D721Med (cell line): ENCODE data around the gene PTGIS.

Experiments
- DNase-seq: peaks from one replicate; pipeline ENCODE4 v3.0.0; 2011; ENCODE audit warnings: low spot score; ENCODE audit not compliant: insufficient read length
- FAIRE-seq: peaks from 2 replicates; lab custom pipeline; 2011; peaks lifted over from hg19 to GRCh38; lab: Jason Lieb, UNC
- CTCF ChIP-seq: IDR thresholded peaks from 2 replicates; pipeline ENCODE4 v1.5.1; 2012; ENCODE audit warnings: mild to moderate bottlenecking, control low read depth; ENCODE audit not compliant: insufficient read depth; ENCODE audit errors: missing control alignments

Gene PTGIS

GRCh38 chr20:49593466-49594142, 25.7 kb upstream of the PTGIS start:
- DNase-seq = no peak
- TF ChIP-seq CTCF = no peak
- FAIRE-seq = no peak

- TF ChIP-seq CTCF = no peak
- no peak for DNase-seq
- no peak for FAIRE-seq
These were observed 24.2 kb upstream of the PTGIS start for GRCh38 chr20:49592120-49592519.

GRCh38 chr20:49591217-49591865, 23.4 kb upstream of the PTGIS start:
- TF ChIP-seq CTCF = no peak
- no peak for FAIRE-seq
- DNase-seq = no peak

GRCh38 chr20:49590163-49591017, 22.5 kb upstream of the PTGIS start:
- TF ChIP-seq CTCF = no peak
- FAIRE-seq (no peak), DNase-seq (no peak)

GRCh38 chr20:49589747-49590146, 21.8 kb upstream of the PTGIS start:
- TF ChIP-seq CTCF = no peak
- DNase-seq = no peak
- no peak for FAIRE-seq

- no peak for TF ChIP-seq CTCF
- FAIRE-seq (no peak), DNase-seq (no peak)
These were observed 19.2 kb upstream of the PTGIS start for GRCh38 chr20:49587111-49587570.
